Activated naive CD4-positive, alpha-beta T cell treated with Interleukin-2 at 50 U/mL for 16 hours (primary cell): ENCODE measurements around the gene C1orf21.

ENCODE experiments used
- DNase-seq: peaks from one replicate; pipeline ENCODE4 v3.0.0-alpha.2; 2020

Gene C1orf21

DNA sequence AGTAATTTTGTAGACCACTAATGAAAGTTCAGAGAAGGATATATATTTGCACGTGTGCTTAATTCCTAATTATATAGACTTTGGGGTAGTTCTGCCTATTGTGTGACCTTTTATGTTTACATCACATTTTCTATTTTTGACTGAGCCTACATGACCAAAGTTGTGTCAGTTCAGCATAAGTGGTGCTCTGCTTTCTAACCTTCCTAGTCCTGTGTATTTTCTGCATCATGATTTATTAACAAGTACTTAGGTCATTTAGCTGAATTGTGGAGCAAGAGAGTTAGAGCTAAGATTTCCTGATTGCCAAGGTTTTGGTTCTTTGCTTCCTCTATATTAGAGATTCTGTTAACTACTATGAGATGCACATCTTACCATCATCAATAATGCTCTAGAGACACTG is 176.0 kb downstream of the C1orf21 start:
- DNase-seq: no peak

DNA sequence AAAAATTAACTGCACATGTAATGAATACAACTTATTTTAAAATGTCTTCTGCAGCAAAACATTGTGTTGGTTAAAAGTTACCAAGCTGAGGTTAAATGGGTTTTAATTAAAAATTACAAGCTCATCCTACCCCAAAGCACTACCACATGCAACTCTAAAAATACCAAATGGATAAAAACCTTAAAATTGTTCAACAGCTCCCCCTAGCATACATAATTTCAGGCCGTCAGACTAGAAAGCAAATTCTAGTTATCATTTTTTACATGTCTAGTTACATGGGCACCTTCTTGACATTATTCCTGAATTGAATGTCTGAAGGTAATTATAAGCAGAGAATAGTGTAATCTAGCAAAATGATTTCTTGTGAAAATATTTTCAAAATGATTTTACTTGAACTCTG is 176.5 kb downstream of the C1orf21 start:
- DNase-seq: no peak

DNA sequence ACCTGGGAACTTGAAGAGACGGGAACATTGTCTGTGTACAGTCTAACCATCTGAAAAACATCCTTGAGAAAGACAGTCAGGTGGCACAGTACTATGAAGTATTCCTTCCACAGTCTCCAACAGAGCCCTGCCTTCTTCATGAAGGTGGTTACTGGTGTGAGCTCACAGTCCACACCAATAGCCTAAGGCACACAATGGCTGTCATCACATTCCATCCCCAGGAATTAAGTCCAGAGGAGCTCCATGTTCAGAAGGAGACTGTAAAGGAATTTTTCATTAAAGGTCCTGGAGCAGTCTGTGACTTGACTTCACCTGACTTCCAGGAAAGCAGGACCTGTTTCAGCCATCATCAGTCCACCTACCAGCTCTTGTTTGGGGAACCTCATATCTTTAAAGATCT is 180.2 kb downstream of the C1orf21 start:
- DNase-seq: no peak

DNA sequence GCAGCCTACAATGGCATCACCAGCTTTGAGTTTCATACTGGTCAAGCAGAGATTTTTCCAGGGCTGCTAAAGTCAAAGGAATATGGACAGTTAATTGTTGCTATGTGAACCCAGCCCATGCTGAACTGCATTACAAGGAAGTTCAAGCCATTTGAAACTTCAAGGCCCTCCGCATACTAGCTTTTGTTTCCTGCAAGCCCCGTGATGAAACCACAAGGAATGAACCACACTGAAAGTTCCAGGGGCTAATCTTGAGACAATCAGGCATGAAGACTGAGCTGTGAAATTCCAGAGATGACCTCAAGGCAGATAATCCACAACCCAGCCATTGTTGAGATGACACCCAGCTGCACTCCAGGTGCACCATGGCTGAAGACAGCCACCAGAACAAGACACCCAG is 180.8 kb downstream of the C1orf21 start:
- no peak for DNase-seq

DNA sequence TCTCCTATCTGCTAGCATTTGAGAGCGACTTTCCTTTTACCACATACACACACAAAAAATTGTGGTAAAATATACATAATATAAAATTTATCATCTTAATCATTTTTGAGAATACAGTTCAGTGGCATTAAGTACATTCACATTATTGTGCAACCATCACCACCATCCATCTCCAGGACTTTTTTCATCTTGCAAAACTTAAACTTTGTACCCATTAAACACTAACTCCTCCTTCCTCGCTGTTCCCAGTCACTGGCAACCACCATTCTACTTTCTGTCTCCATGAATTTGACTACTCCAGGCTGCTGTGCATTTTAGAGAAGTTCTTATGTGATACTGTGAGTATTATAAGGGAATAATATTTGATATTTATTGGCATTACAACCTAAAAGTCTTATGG is 181.3 kb downstream of the C1orf21 start:
- no peak for DNase-seq

DNA sequence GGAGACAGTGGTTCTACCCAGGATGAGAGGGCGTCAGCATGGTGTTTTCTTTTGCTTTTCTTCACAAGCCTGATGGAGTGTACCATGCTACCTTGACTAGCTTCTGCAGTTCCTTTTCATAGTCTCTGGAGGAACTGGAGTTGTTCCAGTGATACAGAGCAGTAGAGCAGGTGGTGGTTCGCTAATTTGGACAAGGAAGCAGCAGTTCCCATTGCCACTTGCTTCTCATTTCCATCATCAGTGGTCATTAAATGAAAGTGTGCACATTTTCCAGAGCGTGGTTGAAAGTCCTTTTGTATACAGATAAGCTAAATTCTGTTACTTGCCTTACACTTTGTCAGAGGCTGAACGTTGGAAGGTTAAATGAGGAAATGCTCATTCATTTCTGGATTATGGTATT is 182.3 kb downstream of the C1orf21 start:
- no peak for DNase-seq

DNA sequence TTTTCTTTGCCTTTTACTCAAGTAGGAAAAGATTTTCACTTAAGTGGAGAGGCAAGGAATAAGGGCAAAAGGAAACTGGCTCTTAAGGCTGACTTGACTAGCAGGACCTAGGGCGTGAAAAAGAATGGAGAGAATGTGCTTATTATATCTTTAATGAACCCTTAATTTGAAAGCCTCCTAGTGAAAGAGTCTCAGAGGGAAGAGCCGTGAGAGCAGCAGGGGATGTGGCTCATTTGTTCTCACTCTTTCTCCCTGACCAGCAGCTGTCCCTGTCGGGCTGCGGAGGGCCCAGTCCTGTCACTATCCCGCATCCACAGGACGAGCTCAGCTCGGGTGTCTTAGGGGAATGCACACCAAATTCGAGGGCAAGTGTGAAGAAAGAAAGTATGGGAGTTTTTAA is 187.8 kb downstream of the C1orf21 start:
- no peak for DNase-seq

DNA sequence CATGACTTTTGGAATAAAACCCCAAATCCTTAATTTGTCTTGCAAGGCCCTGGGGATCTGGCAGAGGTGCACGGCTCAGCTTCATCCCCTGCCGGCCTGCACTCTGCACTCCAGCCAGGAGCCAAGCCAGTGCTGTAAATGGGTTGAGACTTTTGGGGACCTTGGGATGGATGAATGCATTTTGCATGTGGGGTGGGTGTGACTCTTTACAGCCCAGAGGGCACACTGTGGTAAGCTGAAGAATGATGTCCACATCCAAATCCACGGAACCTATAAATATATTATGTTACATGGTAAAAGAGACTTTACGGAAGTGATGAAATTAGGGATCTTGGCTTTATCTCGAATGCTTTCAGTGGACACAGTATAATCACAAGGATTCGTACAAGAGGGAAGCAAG is 190.0 kb downstream of the C1orf21 start:
- DNase-seq: no peak

DNA sequence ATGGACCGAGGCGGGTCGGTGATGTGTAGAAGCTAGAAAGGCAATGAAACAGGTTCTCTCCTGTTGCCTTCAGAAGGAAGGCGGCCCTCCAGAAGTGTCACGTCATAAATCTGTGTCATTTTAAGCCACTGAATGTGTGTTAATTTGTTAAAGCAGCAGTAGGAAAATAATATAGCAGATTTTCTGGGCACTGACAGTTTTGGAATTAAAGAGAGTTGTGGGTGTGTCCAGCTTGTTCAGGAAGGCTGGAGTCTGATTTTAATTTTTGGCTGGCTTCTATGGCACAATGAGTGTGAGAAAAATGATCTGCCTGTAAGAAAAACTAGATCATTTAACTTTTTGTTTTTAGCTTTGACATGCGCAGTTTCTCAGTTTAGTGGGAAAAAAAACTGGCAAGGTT is 190.5 kb downstream of the C1orf21 start:
- DNase-seq: no peak

DNA sequence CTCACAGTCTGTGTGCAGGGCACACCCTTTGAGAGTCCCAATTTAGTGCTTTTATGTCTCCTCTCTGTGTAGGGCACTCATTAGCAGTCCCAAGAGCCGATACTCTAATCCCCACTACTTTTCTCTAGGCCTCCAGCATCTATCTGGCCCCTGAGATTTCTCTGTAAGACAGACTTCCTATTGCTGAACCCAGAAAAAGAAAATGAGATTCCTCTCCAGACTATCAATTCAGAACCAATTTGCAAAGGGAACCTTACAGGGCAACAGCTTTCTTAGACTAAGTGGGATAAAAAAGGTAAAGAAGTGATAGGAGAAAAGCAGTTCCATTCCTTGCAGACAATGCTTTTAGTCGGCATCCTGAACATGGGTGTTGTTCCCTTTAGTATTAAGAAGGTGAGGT is 195.6 kb downstream of the C1orf21 start:
- no peak for DNase-seq

DNA sequence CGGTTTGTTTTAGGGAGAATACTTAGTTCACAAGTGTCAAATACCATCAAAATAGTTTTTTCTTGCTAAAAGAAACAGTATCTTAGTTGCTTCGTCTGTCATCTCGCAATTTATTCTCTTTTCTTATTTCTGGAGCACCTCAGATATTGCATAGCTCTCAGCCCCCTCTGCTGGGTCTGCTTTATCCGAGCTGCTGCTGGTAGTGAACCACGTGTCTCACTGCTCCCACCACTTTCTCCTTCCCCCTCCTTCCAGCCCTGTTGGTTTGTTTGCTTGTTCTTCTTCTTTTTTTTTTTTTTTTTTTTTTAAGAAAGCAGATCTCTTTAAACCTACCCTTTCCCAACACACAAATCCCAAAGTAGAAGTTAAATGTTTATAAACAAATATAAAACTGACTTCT is 197.0 kb downstream of the C1orf21 start:
- no peak for DNase-seq

DNA sequence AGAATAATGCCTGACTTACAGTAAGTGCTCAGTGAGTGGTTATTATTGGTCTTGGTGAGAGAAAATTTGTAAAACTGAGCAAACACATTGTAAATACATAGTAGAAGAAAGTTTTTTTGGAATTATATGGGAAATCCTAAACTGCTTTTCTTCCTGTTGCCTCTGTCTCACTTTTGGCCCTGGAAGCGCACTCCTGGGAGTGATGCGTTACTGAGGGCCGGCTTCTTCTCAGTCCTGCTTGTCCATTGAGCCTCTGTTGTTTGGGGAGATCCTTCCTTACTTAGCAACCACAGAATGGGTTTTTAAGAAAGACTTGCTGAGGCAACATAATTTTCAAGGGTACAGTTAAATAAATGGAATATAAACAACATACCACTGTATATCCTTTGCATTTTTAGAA is 201.9 kb downstream of the C1orf21 start:
- no peak for DNase-seq

DNA sequence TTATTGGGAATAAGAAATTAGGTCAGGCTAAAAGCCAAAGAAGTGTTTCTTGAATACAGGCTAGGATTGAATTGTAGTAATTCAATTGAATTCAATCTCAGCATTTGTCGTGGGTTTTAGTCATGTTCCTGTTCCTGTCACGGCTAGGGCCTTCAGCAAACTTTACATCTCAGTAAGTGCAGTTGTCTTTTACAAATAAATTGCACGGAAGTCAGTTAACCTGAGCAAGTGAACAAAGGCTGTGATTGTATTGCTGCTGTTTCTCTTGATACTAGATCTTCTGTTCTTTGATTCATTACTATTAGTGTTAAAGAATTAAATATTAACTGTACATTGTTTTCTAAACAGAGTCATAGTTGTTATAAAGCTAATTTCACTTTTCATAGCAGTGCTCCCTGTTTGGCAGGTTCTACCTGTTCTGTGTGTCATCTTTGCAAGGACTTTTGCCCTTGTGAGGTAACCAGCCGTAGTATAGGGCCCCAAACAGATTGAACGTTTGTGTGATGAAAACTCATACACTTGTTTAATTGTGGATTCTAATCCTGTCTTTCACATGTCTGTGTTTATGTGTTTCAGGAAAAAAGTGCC is 203.4 kb downstream of the C1orf21 start:
- DNase-seq: no peak

DNA sequence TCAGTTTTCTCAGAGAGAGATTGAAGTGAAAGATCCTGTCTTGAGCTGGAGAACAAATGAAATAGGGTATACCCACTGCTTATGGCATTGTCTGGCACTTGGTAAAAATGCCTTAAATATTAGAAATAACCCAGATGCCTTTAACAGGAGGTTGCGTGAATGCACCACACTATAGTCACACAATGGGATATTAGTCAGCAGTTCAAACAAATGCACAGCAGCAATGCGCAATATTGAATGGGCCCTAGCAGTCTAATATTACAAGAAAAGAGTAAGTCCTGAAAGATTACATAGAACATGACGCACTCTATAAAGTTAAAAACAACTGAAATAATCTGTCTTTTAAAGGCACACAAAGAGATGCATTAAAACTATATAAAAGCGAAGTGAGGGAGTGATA is 206.8 kb downstream of the C1orf21 start:
- no peak for DNase-seq

DNA sequence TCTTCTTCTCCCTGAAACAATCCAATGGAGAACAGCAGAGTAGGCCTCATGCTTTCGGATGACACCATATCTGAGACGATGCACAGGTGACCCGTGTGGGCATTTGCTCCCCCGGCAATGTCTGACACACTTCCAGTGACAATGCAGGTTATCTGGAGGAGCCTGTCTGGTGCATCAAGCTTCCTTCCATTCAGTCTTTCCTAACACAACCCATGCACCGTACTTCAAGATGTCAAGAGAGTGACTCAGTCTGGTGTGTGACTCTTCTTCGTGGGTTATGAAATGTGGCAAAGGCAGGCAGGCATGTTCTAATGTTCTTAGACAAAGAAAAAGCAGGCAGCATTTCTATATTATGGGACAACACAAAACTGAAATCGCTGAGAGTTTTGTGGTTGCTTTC is 208.8 kb downstream of the C1orf21 start:
- no peak for DNase-seq

DNA sequence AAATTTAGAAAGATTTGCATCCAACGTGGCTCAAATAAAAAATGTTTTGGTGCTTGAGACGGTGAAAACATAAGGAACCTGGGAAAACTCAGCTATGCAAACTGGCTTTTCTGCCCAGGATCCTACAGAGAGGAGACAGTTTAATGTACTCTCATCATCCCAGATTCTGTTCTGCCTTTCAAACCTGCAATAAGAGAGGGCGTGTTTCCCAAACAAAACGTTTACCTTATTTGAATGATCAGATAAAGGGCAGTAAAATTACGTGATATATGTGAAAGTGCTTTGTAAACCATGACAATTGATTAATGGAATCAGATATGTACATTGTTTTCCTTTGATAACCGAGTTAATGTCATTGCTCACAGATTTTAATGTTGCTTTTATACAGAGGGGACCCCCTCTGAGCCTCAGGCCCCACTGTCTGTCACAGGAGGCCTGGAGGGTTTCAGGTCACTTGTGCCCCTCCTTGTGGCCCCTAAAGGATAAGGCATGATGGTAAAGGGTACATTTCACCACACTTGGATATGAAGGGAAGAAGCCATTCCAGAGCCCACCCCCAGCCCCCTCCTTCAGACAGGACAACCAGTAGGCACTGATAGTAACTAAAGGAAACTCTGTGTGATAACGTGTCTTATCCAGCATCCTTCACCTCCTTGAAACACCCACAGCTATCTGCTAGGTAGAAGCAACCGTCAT is 210.3 kb downstream of the C1orf21 start:
- no peak for DNase-seq

DNA sequence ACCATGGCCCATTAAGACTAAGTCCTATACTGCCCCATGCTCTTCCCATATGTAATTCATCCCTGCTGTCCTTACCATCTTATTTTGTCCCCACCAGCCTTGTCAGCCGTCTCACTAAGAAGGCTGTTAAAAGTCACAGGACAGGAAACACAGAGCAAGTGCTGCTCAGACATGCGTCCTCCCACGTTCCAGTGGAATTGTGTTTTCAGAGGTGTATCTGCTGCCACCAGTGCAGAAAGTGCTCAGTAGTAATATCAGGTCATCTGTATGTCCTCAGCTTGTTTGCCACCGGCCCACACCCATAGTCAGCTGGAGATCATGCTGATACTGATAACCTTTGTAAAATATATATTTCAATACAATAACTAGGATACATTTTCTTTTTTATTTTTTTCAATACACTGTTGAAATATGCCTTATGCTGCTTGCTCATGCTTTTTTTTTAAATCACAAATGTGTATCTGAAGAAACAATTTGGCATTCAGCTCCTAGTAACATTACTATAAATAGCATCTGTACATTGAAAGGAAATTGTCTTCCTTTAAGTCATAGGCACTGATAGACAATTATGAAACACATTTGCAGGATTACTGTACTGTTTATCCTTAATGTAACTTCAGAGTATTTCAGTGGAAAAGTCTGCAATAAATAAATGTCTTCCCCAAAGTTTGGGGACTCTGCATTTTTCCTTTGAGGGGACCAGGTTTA is 211.0 kb downstream of the C1orf21 start:
- DNase-seq: no peak

DNA sequence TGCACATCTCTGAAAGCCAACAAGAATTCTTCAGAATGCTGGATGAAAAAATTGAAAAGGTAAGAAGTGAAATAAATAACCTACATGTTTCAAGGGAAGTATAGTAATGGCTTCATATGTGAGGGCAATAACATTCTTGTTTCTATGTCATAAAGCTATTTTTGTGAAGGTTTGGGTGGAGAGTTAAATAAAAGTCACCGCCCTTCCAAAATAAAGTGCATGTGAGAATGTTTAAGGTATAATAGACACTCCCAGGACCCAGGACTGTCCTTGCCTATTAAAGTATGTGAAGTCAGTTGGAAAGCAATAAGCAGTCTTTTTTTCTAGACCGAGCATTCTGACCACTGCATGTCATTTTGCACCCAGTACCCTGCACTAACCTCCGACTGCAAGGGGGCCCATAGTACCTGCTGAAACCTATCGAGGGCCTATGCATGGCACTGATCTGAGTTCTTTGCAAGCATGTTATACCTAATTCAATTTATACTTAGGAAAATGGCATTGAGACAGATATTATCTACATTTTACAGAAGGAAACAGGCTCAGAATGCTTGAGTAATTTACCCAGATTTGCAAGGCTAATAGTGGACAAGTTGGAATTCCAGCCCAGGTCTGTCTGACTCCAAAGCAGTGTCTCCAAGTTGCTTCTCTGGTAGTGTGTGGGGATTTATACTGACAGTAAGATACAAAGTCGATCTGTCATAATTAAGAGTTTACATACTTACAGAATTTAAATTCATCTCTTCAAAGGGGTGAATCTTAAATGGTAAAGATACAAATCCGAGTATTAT is 211.8 kb downstream of the C1orf21 start:
- no peak for DNase-seq

DNA sequence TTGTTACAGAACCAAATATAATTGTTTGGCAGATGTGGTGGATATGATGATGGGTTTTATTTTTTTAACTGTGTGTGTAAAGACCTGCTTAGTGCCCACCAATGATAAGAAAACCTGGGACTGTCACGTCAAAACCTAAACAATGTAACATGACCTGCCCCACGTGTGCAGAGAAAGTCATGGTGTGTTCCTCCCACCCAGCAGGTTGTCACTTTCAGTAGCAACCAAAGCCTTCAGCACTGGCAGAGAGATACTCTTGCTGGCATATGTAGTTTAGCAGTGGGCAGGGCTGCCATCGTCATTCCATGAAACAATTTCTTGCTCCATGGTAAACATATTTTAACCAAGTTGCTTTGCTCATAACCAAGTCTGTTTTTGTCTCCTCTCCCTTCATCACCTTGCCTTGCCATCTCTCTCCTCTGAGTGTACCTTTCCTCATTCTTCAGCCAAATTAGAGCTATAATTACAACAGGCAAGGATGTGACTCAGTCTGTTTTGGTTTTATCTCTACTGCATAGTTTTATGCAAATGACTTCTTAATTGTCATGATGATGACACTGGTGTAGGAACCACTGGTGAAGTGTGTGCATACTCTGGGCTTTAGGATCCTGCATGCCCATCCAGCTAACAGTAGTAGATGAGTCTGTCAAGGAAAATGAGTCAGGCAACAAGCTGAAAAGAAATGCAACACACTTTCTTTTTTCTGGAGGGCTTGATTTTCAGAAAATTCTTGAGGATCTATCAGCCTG is 217.5 kb downstream of the C1orf21 start:
- DNase-seq: no peak

DNA sequence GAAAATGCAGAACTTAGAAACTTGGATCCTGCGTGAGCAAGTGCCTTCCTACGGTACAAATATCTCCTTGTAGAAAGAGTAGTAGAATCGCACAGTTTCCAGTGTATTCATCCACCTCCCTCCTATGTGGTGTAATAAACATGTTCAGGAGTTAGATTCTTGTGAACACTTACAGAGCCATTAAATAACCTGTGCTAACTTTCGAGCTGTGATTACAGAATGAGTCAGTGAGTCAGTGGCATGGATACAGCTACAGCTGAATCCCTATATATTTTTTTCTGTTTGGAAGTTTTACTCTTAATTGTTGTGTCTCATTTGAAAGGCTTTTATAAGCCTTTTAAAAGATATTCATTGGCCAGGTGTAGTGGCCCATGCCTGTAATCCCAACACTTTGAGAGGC is 219.1 kb downstream of the C1orf21 start:
- no peak for DNase-seq

DNA sequence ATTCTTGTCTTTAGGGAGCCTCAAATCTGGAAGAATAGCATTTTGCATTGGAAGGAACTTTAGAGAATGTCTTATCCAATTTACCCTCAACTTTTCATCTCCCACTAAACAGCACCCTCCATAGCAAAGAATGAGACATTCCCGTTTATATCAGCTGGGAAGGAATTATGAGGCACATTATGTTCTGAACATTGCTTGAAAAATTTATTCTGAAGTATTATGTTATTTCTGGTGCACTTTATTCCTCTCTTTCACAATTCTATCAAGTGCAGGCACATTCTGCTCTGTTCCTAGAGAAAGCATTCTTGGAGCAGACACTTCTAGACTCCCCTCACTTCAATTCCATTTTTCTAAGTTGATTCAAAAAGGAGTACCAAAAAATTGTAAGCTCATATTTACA is 220.0 kb downstream of the C1orf21 start:
- no peak for DNase-seq

DNA sequence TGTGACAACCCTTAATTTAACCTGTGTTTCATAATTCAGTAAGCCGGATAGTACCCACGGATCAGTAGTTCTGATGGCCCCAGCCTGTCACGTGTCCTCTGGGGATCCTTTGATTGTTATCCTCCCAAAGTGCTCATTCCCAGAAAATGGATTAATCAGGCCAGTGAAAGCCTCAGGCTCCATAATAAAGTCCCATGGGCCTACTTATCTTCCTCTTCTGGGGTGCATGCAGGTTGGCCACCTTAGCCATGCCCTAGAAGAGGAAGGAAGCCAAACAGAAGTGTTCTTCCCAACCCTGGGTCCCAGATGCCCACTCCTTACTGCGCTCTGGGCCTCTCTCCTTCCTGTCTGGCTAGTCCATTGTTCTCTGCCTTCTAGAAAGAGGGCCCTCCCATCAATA is 221.8 kb downstream of the C1orf21 start:
- no peak for DNase-seq

DNA sequence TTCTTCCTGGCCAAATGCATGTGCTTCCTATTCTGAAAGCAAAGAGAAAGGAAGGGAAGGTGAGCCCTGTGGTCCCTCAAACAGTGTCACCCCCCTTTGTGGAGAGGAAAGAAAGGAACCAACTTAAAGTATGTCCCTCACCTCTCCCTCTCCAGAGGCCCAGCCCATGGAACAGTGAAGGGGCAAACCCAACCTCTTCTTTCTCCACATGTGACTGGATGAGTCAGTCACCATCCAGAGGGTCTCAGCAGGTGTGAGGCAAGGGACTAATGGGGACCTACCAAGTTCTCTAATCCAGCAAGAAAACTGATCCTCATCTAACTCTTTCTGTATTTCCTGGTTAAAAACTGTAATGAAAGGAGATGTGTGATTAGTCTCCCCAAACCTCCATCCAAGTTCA is 222.2 kb downstream of the C1orf21 start:
- no peak for DNase-seq
